Measurements from ENCODE around the gene TRAPPC5. TPM values are rescaled to one million over a fixed set of nuclear protein-coding genes. Genes with fewer than 3 reads are reported as not detected.
A peak's percentile ranks its signal among the peaks of the same experiment; 100 is the strongest.

Gene TRAPPC5
- total and polyA plus RNA-seq, 10 of the 15 experiments (the other 5 are each of a cell fraction or from before 2014, with no cell fraction given), result 4.2 to 210 (median 89.1) TPM

GRCh38 chr19:7658219-7658686 lies 22.4 kb upstream of the TRAPPC5 start (continued):
- TF ChIP-seq CUX1 (IDR thresholded peaks at IDR 0.05; ENCODE audit: insufficient replicate concordance, low read depth, low read length) (no peak), POLR2A (IDR thresholded peaks at IDR 0.05; ENCODE audit: low read depth, low read length) (peak; percentile 41; the same call in 1 of the 2 replicates), WRNIP1 (IDR thresholded peaks at IDR 0.05; ENCODE audit: borderline replicate concordance, low read depth, low read length) (no peak), IRF4 (IDR thresholded peaks at IDR 0.05; ENCODE audit: low read depth, low read length) (no peak), PBX3 (IDR thresholded peaks at IDR 0.05; ENCODE audit: insufficient replicate concordance, low read depth, low read length) (peak; percentile 95), FOXK2 (IDR thresholded peaks at IDR 0.05) (no peak), HDAC2 (IDR thresholded peaks at IDR 0.05) (no peak), TCF12 (IDR thresholded peaks at IDR 0.05; ENCODE audit: low read depth, low read length) (no peak), TARDBP (IDR thresholded peaks at IDR 0.05; ENCODE audit: borderline replicate concordance) (no peak), MLLT1 (IDR thresholded peaks at IDR 0.05) (no peak), PKNOX1 (IDR thresholded peaks at IDR 0.05) (peak; percentile 98), ZNF592 (IDR thresholded peaks at IDR 0.05) (no peak), SIX5 (IDR thresholded peaks at IDR 0.05; ENCODE audit: low read depth, low read length, severe bottlenecking) (peak; percentile 32), CREM (IDR thresholded peaks at IDR 0.05; ENCODE audit: low read depth) (no peak), USF2 (IDR thresholded peaks at IDR 0.05; ENCODE audit: borderline replicate concordance, low read depth, low read length) (no peak)

Data from GM12878 (cell line).